ENCODE results near the gene PSMB3. TPM values are rescaled to one million over a fixed set of nuclear protein-coding genes. Genes with fewer than 3 reads are reported as not detected.
"Not testable (repeated sequence)": the region's sequence is repeated elsewhere in the genome, so short reads cannot be mapped to it uniquely, and the experiment has no call there.

PSMB3 gene
- total RNA-seq, 3 donors from 2014 or later (not counting 1 experiment from before 2014, with no cell fraction given) = 102 to 129 (median 118) TPM

GRCh38 chr17:38779965-38780752, 27.6 kb downstream of the PSMB3 start:
- WGBS (ENCODE audit: insufficient coverage) = 97% methylated on average over 23 of the region's 23 CpGs
- Mint-ChIP-seq H3K4me3 (no peak overlapping the region), H3K9me3 (no peaks in the 10 kb centered on the region), H3K27me3 (ENCODE audit: low read depth in 2 of 2) (no peaks in the 10 kb centered on the region), H3K36me3 (no peaks in the 10 kb centered on the region), H3K27ac (no peak overlapping the region), H3K4me1 (no peaks in the 10 kb centered on the region)
- H3K4me3 ChIP-seq (ENCODE audit: low read length) = no peak overlapping the region
- no peak for ATAC-seq
- H3K27me3 ChIP-seq (ENCODE audit: control insufficient read depth, insufficient read depth, low read length) = no peaks in the 10 kb centered on the region
- no peak overlapping the region for H3K27ac ChIP-seq (ENCODE audit: low read length)
- no peaks in the 10 kb centered on the region for H3K4me1 ChIP-seq (ENCODE audit: control insufficient read depth, insufficient read depth, low read length)
- H3K9me3 ChIP-seq (ENCODE audit: control insufficient read depth, insufficient read depth, low read length) = no peaks in the 10 kb centered on the region
- DNase-seq = no peak
- intact Hi-C loops (cut with micrococcal nuclease) = no loop called here
- peaks cover 75% of the 10 kb centered on the region for H3K36me3 ChIP-seq (ENCODE audit: control insufficient read depth, insufficient read depth, low read length)
- TF ChIP-seq CTCF (IDR thresholded peaks at IDR 0.05) = no peak

GRCh38 chr17:38783227-38783626, 30.7 kb downstream of the PSMB3 start:
- no peaks in the 10 kb centered on the region for H3K9me3 Mint-ChIP-seq
- no peaks in the 10 kb centered on the region for H3K36me3 Mint-ChIP-seq
- Histone ChIP-seq H3K27me3 (ENCODE audit: control insufficient read depth, insufficient read depth, low read length) (no peaks in the 10 kb centered on the region), H3K27ac (ENCODE audit: low read length) (no peak overlapping the region), H3K4me3 (ENCODE audit: low read length) (no peak overlapping the region), H3K4me1 (ENCODE audit: control insufficient read depth, insufficient read depth, low read length) (no peaks in the 10 kb centered on the region), H3K36me3 (ENCODE audit: control insufficient read depth, insufficient read depth, low read length) (peaks cover 71% of the 10 kb centered on the region), H3K9me3 (ENCODE audit: control insufficient read depth, insufficient read depth, low read length) (no peaks in the 10 kb centered on the region)
- 97% methylated on average over 3 of the region's 3 CpGs for WGBS (ENCODE audit: insufficient coverage)
- no peak overlapping the region for H3K27ac Mint-ChIP-seq
- no peaks in the 10 kb centered on the region for H3K4me1 Mint-ChIP-seq
- no peak overlapping the region for H3K4me3 Mint-ChIP-seq
- TF ChIP-seq CTCF (IDR thresholded peaks at IDR 0.05) = no peak
- ATAC-seq (no peak), DNase-seq (no peak)
- no peaks in the 10 kb centered on the region for H3K27me3 Mint-ChIP-seq (ENCODE audit: low read depth in 2 of 2)
- intact Hi-C loops (cut with micrococcal nuclease) = no loop called here

- Histone ChIP-seq H3K27ac (ENCODE audit: low read length) (no peak overlapping the region), H3K4me1 (ENCODE audit: control insufficient read depth, insufficient read depth, low read length) (no peaks in the 10 kb centered on the region), H3K27me3 (ENCODE audit: control insufficient read depth, insufficient read depth, low read length) (no peaks in the 10 kb centered on the region), H3K36me3 (ENCODE audit: control insufficient read depth, insufficient read depth, low read length) (peaks cover 40% of the 10 kb centered on the region), H3K4me3 (ENCODE audit: low read length) (no peak overlapping the region), H3K9me3 (ENCODE audit: control insufficient read depth, insufficient read depth, low read length) (no peaks in the 10 kb centered on the region)
- ATAC-seq (no peak), DNase-seq (no peak)
- intact Hi-C loops (cut with micrococcal nuclease) = no loop called here
- no peak overlapping the region for H3K4me3 Mint-ChIP-seq
- H3K4me1 Mint-ChIP-seq = peaks cover 0 to 7% of the 10 kb centered on the region in 2 donors
- H3K27me3 Mint-ChIP-seq (ENCODE audit: low read depth in 2 of 2) = no peaks in the 10 kb centered on the region
- H3K36me3 Mint-ChIP-seq = no peaks in the 10 kb centered on the region
- WGBS (ENCODE audit: insufficient coverage) = 86% methylated on average over 6 of the region's 6 CpGs
- no peak overlapping the region for H3K27ac Mint-ChIP-seq
- no peak for TF ChIP-seq CTCF (IDR thresholded peaks at IDR 0.05)
- no peaks in the 10 kb centered on the region for H3K9me3 Mint-ChIP-seq
Observed at GRCh38 chr17:38786372-38786771, 33.8 kb downstream of the PSMB3 start.

GRCh38 chr17:38787999-38788398, 35.5 kb downstream of the PSMB3 start:
- DNase-seq; intact Hi-C loops (cut with micrococcal nuclease); H3K27ac Mint-ChIP-seq; ATAC-seq; H3K27me3 ChIP-seq (ENCODE audit: control insufficient read depth, insufficient read depth, low read length); H3K36me3 Mint-ChIP-seq; H3K27ac ChIP-seq (ENCODE audit: low read length); H3K27me3 Mint-ChIP-seq (ENCODE audit: low read depth in 2 of 2); H3K4me1 ChIP-seq (ENCODE audit: control insufficient read depth, insufficient read depth, low read length); H3K4me3 Mint-ChIP-seq; H3K4me1 Mint-ChIP-seq; H3K9me3 Mint-ChIP-seq; H3K4me3 ChIP-seq (ENCODE audit: low read length); H3K9me3 ChIP-seq (ENCODE audit: control insufficient read depth, insufficient read depth, low read length): not testable (repeated sequence)
- 93% methylated on average over 4 of the region's 4 CpGs for WGBS (ENCODE audit: insufficient coverage)
- peaks cover 27% of the 10 kb centered on the region for H3K36me3 ChIP-seq (ENCODE audit: control insufficient read depth, insufficient read depth, low read length)

All from natural killer cell (primary cell).